ENCODE data around the gene RNF138. TPM values are rescaled to one million over a fixed set of nuclear protein-coding genes. Genes with fewer than 3 reads are reported as not detected.
A peak's percentile ranks its signal among the peaks of the same experiment; 100 is the strongest.

Gene RNF138, protein sequence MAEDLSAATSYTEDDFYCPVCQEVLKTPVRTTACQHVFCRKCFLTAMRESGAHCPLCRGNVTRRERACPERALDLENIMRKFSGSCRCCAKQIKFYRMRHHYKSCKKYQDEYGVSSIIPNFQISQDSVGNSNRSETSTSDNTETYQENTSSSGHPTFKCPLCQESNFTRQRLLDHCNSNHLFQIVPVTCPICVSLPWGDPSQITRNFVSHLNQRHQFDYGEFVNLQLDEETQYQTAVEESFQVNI
- 10 to 100 TPM; 11.1 to 21.7 (median 15.4) TPM for total RNA-seq

DNA sequence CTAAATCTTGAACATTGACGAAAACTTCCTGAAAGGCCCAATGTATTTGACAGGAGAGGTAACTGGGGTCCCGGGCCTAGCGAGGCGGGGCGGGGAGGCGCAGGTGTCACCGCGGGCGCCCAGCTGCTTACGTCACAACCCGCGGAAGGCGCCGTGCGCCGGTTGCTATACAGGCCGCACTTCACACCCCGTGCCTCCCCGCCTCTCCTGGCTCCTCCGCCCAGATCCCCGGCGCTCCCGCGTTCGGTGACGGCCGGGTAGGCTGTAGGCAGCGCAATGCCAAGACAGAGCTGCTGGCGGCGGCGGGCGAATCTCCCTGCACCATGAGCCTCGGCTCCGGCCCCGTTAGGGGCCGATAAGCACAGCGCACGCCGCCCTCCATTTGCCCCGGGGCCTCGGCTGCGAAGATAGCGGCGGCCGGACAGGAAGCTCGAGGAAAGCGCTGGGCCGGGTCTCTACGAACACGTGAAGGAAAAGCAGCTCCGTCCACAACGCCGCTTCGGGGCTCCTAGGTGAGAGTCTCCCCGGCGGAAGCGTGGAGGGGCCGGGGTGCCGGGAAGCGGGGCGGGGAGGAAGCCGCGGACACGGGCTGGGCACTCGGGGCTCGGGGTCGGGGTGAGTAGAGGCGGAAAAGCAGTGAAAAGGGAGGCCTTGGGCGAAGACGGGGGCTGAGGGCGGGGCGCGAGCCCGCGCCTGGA lies at the start of gene RNF138:
Gene RNF138 (plus strand): TSS at position 151 of the 698 bp plus-strand sequence. CDS start 903 bp downstream, outside the sequence.
- Histone ChIP-seq H3K27me3 (no peaks in the 10 kb centered on the region), H3K36me3 (no peaks in the 10 kb centered on the region), H3K9me3 (no peaks in the 10 kb centered on the region), H3K4me3 (peak within 1 kb of the TSS; percentile 61 to 92 (median 70)), H3K27ac (peak within 1 kb of the TSS; percentile 95 to 100 (median 98)), H3K4me1 (peaks cover 0 to 26% (median 9%) of the 10 kb centered on the region in 4 donors)
- TF ChIP-seq CTCF (IDR thresholded peaks at IDR 0.05): peak in 2 of 6 experiments; percentile 10 to 16
- peak; percentile 76 to 82 for TF ChIP-seq POLR2A (IDR thresholded peaks at IDR 0.05)
- peak; percentile 91 to 96 (median 93) for DNase-seq

GRCh38 chr18:32042337-32042736 lies 49.3 kb upstream of the RNF138 start:
- Histone ChIP-seq H3K27ac (no peak overlapping the region), H3K4me1 (peaks cover 0 to 15% (median 0%) of the 10 kb centered on the region in 4 donors), H3K27me3 (no peaks in the 10 kb centered on the region), H3K4me3 (no peak overlapping the region), H3K9me3 (no peaks in the 10 kb centered on the region), H3K36me3 (peaks cover 0 to 37% (median 0%) of the 10 kb centered on the region in 3 donors)
- DNase-seq: no peak
- no peak for TF ChIP-seq POLR2A (IDR thresholded peaks at IDR 0.05)
- no peak for TF ChIP-seq CTCF (IDR thresholded peaks at IDR 0.05)

GRCh38 chr18:32048507-32049091 lies 43.1 kb upstream of the RNF138 start:
- Histone ChIP-seq H3K27me3 (no peaks in the 10 kb centered on the region), H3K9me3 (no peaks in the 10 kb centered on the region), H3K4me1 (peaks cover 0 to 28% (median 12%) of the 10 kb centered on the region in 4 donors), H3K36me3 (peaks cover 0 to 16% (median 0%) of the 10 kb centered on the region in 3 donors), H3K4me3 (no peak overlapping the region), H3K27ac (peak overlapping the region; percentile 33 to 86 (median 40))
- TF ChIP-seq CTCF (IDR thresholded peaks at IDR 0.05) (no peak), POLR2A (IDR thresholded peaks at IDR 0.05) (peak in 1 of 2 donors; percentile 17)
- peak in 2 of 3 donors; percentile 79 to 85 for DNase-seq

- peaks cover 0 to 12% (median 0%) of the 10 kb centered on the region in 3 donors for H3K36me3 ChIP-seq
- peak overlapping the region; percentile 33 to 86 (median 40) for H3K27ac ChIP-seq
- H3K4me3 ChIP-seq: no peak overlapping the region
- TF ChIP-seq POLR2A (IDR thresholded peaks at IDR 0.05): no peak
- no peak for TF ChIP-seq CTCF (IDR thresholded peaks at IDR 0.05)
- DNase-seq: peak in 2 of 3 donors; percentile 76 to 82
- no peaks in the 10 kb centered on the region for H3K27me3 ChIP-seq
- no peaks in the 10 kb centered on the region for H3K9me3 ChIP-seq
- peaks cover 0 to 28% (median 12%) of the 10 kb centered on the region in 4 donors for H3K4me1 ChIP-seq
These were observed 42.1 kb upstream of the RNF138 start for GRCh38 chr18:32049393-32050171.
